ENCODE results near the gene NUP93.
A peak's percentile ranks its signal among the peaks of the same experiment; 100 is the strongest.

The NUP93 gene

GRCh38 chr16:56729735-56730662 is at the start of gene NUP93:
NUP93 (plus strand) TSS chr16:56730129; CDS start chr16:56748248, 18,119 bp downstream.
- peak; percentile 97 for DNase-seq

DNA sequence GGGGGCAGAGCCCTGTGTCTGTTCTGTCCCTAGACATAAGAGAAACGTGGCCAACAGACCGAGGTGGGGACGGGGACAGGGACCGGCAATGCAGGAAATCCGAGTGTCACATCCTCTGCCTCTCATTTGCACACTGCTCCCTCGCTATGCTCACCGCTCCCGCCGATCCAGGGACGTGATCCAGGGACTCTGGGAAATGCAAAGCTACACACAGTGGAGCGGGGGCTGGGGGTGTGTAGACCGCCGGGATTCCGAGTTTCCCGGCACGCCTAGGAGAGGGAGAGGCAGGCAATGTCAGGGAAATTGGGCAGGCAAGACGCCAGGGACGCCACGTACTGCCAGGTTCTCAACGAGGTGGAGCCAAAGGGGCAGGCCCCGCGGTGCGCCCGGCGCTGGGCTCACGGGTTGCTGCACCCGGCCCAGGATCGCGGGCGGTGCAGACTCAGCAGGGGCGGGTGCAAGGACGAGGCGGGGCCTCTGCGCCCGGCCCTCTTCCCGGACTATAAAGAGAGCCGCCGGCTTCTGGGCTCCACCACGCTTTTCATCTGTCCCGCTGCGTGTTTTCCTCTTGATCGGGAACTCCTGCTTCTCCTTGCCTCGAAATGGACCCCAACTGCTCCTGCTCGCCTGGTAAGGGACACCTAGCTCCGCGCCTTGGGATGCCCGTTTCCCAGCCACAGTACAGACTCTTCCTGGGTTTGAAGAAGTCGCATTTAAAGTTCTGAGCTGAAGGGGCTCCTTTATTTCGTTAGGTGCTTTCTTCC is 47.8 kb upstream of the NUP93 start, which contains the start of gene MT1X:
Gene MT1X, plus strand, starts transcription at position 532 of the 764 bp plus-strand sequence. Its CDS starts 71 bp downstream, at position 603.
- DNase-seq = peak; percentile 96

DNA sequence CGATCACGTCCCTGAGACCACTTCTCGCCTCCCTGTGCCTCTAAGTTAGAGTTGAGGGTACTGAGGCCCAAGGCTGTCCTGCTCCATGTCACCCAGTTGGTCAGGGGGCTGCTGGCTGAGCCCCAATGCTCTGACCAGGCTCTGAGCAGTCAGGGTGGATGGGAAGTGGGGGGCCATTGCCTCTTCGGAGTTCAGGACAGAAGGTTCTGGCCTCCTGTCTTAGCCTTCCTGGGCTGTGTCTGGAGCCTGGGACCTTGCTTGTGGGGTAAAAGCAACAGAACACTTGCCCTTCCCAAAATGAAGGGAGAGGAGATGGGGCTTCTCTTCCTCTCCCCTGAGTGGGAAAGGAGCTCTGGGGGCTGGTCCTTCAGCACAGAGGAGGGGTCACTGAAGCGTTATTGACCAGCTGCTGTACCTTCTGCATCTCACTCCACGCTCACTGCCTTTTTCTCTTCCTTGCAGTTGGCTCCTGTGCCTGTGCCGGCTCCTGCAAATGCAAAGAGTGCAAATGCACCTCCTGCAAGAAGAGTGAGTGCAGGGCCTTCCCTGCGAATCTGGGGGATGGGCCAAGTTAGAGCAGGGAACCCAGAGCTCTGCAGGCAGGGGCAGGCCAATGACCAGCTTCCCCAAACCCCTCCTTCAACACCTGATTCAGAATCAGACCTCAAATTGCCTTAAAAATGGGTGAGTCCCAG is 47.1 kb upstream of the NUP93 start:
- DNase-seq = no peak

- no peak for DNase-seq
Measured at GRCh38 chr16:56683424-56684172, 46.3 kb upstream of the NUP93 start.

DNA sequence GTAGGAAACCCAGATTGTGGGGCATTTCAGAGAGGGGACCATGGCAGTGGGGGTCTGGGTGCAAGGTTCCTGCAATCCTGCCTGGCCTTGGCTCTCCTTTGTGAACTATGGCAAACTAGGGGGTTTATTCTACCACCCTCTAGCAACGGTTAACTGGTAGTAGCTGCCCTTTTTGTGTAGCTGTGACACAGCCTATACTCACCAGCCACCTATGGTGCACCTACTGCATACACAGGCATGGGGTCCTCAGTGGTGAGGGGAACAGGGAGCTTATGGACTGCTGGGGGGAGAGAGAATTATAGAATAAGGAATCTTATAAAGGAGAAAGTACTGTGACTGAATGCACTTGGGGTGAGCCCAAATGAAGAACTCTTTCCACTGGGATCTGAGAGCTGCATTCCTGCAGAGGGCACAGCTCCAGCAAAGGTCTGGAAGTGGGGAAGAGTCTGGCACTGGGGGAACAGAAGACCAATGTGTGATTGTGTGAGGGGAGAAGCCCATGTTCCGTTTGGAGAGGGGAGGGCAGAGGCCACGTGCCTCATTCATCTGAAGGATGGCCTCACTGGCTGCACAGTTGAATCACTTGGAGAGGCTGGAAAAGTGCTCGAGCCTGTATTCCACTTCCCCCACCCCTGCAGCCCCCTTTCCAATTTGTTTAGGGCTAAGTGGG is 45.5 kb upstream of the NUP93 start:
- DNase-seq = no peak

DNA sequence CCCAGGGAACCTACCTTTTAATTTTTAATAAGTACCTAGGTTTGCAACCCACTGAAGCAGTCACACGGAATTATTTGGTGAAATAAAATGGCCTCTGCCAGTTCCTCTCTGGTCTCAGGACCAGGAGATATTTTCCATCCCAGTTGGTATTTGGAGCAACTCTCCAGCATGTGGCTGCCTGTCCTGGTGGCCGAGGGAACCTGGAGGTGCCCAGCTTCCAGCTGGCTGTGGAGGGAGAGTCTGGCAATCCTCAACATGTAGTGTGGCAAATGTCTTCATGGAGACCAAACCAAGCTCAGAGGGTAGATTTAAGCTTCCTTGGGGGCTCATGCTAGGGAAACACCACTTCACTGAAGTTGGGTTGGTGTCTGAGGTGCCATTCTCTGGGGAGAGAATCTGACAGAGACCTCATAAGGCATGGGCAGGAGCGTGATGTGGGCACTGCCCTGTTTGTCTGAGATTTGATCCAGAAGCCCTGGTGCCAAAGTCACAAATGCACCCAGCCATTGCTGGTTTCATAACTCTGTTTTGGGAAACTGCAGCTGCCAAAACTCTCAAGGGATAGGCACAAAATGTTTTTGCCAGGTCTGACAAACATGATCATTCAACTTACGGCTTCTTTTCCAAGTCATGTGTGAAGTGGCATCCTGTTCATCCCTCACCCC is 44.9 kb upstream of the NUP93 start:
- no peak for DNase-seq

DNA sequence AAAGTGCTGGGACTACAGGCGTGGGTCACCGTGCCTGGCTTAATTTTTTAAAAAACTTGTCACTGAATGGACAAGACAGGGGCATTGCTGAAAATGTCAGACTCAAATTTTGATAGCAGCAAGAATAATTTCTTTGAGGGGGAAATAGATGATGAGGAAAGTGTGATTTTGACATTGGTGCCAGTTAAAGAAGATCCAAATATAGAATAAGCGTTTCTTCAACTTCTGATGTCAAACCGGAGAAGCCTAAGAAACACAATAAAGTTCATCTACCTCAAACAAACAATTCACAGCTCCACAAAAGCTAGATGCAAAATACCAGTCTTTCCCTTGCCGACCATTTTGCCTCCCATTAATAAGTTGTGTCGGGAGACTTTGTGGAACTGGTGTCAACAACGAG is 43.2 kb upstream of the NUP93 start:
- DNase-seq = no peak

DNA sequence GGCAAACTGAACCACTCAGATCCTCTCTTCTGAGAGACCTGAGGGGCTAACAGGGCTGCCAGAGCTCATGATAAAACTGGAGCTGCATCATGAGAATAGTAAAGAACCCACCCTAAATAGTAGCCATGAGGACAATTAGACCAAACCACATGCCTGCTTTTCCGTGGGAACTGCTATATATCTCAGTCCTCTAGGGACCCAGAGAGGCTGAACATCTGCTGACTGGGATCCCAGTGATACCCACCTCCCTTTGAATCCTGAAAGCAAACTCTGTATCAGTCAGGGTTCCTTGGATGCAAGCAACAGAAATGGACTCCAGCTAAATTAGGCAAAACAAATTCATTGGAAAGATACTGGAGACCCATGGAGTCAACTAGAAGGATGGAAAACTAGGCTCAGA is 41.2 kb upstream of the NUP93 start:
- no peak for DNase-seq

DNA sequence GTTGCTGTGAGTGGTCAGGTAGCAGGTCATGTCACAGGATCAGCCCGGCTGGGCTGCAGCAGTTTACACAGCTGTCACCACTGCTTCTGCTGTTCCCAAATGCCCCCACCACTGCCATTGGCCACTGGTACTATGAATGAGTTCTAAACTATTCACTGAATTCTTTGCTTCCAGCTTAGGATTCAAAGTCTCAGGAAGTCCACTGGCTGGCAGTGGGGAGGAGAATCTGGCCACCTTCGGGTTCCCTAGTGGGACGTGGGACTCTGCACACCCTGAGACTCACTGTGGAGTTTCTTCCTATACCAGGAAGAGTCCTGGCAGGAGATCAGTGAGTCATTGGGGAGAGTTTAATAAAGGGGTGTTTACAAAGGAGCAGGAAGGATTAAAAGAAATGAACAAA is 40.8 kb upstream of the NUP93 start:
- no peak for DNase-seq

DNA sequence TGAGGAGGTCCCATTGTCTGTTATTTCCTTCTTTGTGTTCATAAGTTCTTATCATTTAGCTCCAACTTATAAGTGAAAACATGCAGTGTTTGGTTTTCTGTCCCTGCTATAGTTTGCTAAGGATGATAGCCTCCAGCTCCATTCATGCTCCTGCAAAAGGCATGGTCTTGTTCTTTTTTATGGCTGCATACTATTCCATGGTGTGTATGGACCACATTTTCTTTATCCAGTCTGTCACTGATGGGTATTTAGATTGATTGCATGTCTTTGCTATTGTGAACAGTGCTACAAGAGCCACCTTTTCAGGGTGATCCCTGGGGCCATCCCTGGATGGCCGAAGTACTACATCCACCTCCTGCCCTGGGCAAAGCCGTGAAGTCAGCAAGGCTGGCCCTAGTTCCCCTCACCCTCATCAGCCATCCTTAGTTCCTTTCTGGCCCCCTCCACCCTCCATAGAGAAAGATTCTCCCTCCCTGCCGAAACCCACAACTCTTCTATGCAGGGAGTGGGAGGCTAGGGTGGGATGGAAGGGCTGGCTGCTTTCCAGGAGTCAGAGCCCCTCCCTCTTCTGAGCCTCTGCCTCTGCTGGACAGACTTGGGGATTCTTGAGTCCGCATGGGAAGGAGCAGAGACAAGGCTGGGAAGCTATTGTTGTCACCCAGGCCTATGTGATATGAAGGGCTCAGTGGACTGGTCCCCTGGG is 39.4 kb upstream of the NUP93 start:
- DNase-seq = no peak

DNA sequence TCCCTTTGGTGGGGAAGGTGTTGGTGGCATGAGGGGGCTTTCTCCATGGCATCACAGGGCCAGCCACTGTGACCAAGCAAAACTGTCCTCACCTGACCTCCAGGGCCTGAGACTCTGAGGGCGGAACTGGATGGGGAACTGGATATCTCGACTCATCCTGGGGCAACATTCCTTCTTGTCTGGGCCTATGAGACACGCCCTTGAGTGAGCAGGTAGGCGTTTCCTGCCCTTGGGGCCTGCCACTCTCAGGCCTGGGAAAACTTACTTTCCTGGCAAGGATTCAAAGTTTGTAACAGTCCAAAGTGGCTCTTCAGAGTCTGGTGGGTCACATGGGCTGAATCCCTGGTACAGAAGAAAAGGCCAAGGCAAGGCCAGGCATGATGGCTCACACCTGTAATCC is 38.0 kb upstream of the NUP93 start:
- DNase-seq = no peak

DNA sequence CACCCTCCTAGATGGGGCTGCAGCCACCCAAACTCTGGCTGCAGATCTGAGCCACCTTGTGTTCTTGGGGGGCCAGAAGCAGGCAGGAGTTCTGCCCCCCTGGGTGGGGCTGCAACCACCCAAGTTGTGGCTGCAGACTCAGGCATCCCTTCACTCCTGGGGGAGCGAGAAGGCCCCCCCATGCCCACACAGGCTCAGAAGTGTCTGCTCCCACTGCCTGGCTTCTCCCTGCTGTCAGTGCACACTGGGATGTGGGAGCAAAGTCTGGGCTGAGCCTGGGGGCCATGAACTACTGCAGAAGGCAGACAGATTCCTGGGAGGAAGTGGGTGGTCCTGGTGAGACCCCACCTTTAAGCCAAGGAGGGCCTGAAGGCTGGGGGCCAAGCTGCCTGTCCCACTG is 34.7 kb upstream of the NUP93 start:
- no peak for DNase-seq

GRCh38 chr16:56697456-56698155 is 32.3 kb upstream of the NUP93 start:
- DNase-seq = no peak

- DNase-seq = no peak
Measured at GRCh38 chr16:56700195-56700594, 29.7 kb upstream of the NUP93 start.

GRCh38 chr16:56700631-56701030 is 29.3 kb upstream of the NUP93 start:
- no peak for DNase-seq

- DNase-seq = no peak
Measured at GRCh38 chr16:56701534-56701933, 28.4 kb upstream of the NUP93 start.

- peak; percentile 5 for DNase-seq
Measured at GRCh38 chr16:56702836-56703235, 27.1 kb upstream of the NUP93 start.

- DNase-seq = no peak
Measured at GRCh38 chr16:56708525-56709442, 21.1 kb upstream of the NUP93 start.

Measured in hematopoietic multipotent progenitor cell treated with erythropoietin and hydrocortisone succinate and interleukin-3 and kit ligand, for 4 days (in vitro differentiated cells).